HG03039 (cell line): ENCODE data around the gene ATP5PF.
"Not testable (repeated sequence)": the region's sequence is repeated elsewhere in the genome, so short reads cannot be mapped to it uniquely, and the experiment has no call there.

Experiments
- ATAC-seq: cut with Tn5 transposase; IDR thresholded peaks from one replicate; pipeline ENCODE4 v1.9.1; 2021; ENCODE audit warnings: mild to moderate bottlenecking, moderate library complexity; ENCODE audit not compliant: unreplicated experiment

Gene ATP5PF

DNA sequence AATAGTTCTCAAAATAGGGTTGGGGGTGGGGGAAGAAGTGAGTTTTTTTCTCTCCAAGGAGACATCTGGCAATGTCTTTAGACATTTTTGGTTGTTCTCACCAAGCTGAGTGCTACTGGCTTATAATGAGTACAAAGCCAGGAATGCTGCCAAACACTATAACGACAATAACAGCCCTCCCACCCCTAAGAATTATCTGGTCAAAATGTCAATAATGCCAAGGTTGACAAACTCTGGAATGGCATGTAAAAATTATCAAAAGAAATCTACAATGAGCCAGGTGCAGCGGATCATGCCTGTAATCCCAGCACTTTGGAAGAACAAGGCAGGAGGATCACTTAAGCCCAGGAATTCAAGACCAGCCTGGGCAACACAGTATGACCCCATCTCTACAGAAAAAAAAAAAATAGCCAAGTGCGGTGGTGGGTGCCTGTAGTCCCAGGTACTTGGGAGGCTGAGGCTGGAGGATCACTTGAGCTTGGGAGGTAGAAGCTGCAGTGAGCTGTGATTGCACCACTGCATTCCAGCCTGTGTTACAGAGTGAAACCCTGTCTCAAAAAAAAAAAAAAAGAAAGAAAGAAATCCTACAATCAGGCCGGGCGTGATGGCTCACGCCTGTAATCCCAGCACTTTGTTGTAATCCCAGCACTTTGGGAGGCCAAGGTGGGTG, 2.5 kb downstream of the ATP5PF start:
- ATAC-seq: no peak

GRCh38 chr21:25722631-25723030, 12.1 kb downstream of the ATP5PF start:
- no peak for ATAC-seq

DNA sequence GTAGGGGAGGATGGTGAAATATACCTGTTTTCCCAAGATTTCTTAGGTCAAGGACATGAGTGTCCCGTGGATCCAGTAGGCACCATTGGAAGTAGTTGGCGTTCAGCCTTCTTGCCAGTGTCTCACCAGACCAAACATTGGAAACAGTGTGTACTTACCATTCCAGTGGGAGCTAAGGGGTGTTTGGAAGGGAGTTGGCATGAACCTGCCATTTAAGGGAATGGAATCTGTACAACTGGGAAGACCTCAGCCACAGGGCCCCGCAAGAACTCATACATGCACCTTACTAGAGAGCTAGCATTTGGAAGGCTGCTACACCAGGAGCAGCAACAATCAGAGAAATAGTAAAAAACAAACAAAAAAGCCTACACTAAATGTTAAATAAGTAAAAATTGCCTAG, 12.7 kb downstream of the ATP5PF start:
- no peak for ATAC-seq

GRCh38 chr21:25717491-25718147, 17.1 kb downstream of the ATP5PF start:
- ATAC-seq: no peak

GRCh38 chr21:25714066-25714465, 20.6 kb downstream of the ATP5PF start:
- not testable (repeated sequence) for ATAC-seq

- ATAC-seq: no peak
Measured at GRCh38 chr21:25710550-25710949, 24.2 kb downstream of the ATP5PF start.

GRCh38 chr21:25709684-25710265, 24.9 kb downstream of the ATP5PF start:
- no peak for ATAC-seq

GRCh38 chr21:25708467-25709065, 26.1 kb downstream of the ATP5PF start:
- ATAC-seq: no peak

- no peak for ATAC-seq
Measured at GRCh38 chr21:25701529-25701928, 33.2 kb downstream of the ATP5PF start.

DNA sequence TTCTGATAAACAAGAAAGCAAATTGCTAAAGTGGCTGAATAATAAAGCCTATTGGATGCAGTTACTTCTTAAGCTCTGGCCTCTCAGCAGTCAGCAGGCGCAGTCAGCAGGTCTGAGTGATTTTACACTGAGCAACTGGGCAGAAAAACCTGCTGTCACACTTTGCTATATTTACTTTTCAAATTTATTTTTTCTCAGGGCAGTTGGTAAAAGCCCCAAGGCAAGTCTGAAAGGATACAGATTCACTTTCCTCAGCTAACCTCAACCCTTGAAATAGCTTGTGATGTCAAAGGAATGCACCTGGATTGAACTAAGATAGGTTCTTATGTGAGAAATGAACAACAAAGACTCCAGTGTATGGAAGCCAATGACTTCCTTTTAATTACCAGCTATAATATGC, 34.0 kb downstream of the ATP5PF start:
- ATAC-seq: no peak

DNA sequence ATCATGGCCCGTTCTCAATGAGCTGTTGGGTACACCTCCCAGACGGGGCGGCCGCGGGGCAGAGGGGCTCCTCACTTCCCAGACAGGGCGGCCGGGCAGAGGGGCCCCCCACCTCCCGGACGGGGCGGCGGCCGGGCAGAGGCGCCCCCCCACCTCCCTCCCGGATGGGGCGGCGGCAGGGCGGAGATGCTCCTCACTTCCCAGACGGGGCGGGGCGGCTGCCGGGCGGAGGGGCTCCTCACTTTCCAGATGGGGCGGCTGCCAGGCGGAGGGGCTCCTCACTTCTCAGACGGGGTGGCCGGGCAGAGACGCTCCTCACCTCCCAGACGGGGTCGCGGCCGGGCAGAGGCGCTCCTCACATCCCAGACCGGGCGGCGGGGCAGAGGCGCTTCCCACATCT, 39.2 kb downstream of the ATP5PF start:
- ATAC-seq: not testable (repeated sequence)

GRCh38 chr21:25691976-25692375, 42.7 kb downstream of the ATP5PF start:
- ATAC-seq: no peak

- no peak for ATAC-seq
Measured at GRCh38 chr21:25689226-25689625, 45.5 kb downstream of the ATP5PF start.

GRCh38 chr21:25688275-25689155, 46.2 kb downstream of the ATP5PF start:
- ATAC-seq: no peak

GRCh38 chr21:25687787-25688186, 46.9 kb downstream of the ATP5PF start:
- ATAC-seq: no peak

GRCh38 chr21:25682382-25682781, 52.3 kb downstream of the ATP5PF start:
- no peak for ATAC-seq

- ATAC-seq: no peak
Measured at GRCh38 chr21:25676451-25676850, 58.3 kb downstream of the ATP5PF start.
